H1 (cell line): ENCODE data around the gene CAGE1. TPM values are rescaled to one million over a fixed set of nuclear protein-coding genes. Genes with fewer than 3 reads are reported as not detected.

Experiments used
- CTCF ChIA-PET: fragments of 300-600 bp; sonication (Branson Sonifier 250); formaldehyde crosslinking; loops from one replicate; lab custom pipeline; 2021; ENCODE audit not compliant: partially characterized antibody; lab: Charles Lee
- POLR2A ChIA-PET: fragments of 300-600 bp; sonication (Branson Sonifier 250); formaldehyde crosslinking; loops from one replicate; lab custom pipeline; 2021; ENCODE audit warnings: inconsistent platforms; ENCODE audit not compliant: partially characterized antibody; lab: Charles Lee
- DNase-seq, 2 experiments: peaks; one replicate each; pipeline versions ENCODE4 v3.0.0 to v3.0.0-alpha.2; 2010 to 2022; ENCODE audit warnings: low spot score in 2 of 2, low read depth in 1 of 2, mixed read lengths in 1 of 2
- FAIRE-seq: peaks from 2 replicates; lab custom pipeline; 2011; peaks lifted over from hg19 to GRCh38; lab: Jason Lieb, UNC
- H2AFZ ChIP-seq: 2 replicates; pipeline ENCODE4 v1.8.1; 2012; ENCODE audit warnings: low read length, inconsistent platforms
- H2AK5ac ChIP-seq: 2 replicates; pipeline ENCODE4 v1.6.1; 2013; ENCODE audit warnings: low read depth, low read length
- H2BK120ac ChIP-seq: replicated peaks from 2 replicates; pipeline ENCODE3; 2013; ENCODE audit warnings: low read depth, low read length, inconsistent platforms
- H2BK12ac ChIP-seq: 2 replicates; pipeline ENCODE4 v1.6.1; 2013; ENCODE audit warnings: low read depth, low read length
- H2BK15ac ChIP-seq: 2 replicates; pipeline ENCODE4 v1.6.1; 2013; ENCODE audit warnings: low read length
- H2BK20ac ChIP-seq: 2 replicates; pipeline ENCODE4 v1.6.1; 2013; ENCODE audit warnings: low read length
- H2BK5ac ChIP-seq: 2 replicates; pipeline ENCODE4 v1.6.1; 2013; ENCODE audit warnings: low read depth, low read length
- H3K14ac ChIP-seq: 2 replicates; pipeline ENCODE4 v1.6.1; 2013; ENCODE audit warnings: inconsistent platforms; ENCODE audit not compliant: insufficient read length
- H3K18ac ChIP-seq: 2 replicates; pipeline ENCODE4 v1.6.1; 2013; ENCODE audit warnings: low read length; ENCODE audit errors: extremely low read depth
- H3K23ac ChIP-seq: 2 replicates; pipeline ENCODE4 v1.6.1; 2013; ENCODE audit warnings: inconsistent platforms; ENCODE audit not compliant: insufficient read length
- H3K23me2 ChIP-seq: 2 replicates; pipeline ENCODE4 v1.6.1; 2013; ENCODE audit warnings: low read depth, low read length
- H3K27ac ChIP-seq: 2 replicates; pipeline ENCODE4 v1.6.1; 2011; ENCODE audit warnings: low read depth, low read length, inconsistent platforms
- H3K27me3 ChIP-seq, 4 experiments: replicated peaks in 1 of 4; 1 replicate in 1 of 4; 2 replicates in 3 of 4; pipeline versions ENCODE4 v1.6.1 to v1.8.1; 2011 to 2013; ENCODE audit warnings: low read length in 3 of 4, mild to moderate bottlenecking in 3 of 4, inconsistent platforms in 2 of 4, mixed read lengths in 2 of 4, moderate library complexity in 1 of 4; ENCODE audit not compliant: control insufficient read depth in 3 of 4, insufficient read depth in 3 of 4; ENCODE audit errors: extremely low read depth in 1 of 4
- H3K36me3 ChIP-seq, 4 experiments: 2 replicates each; pipeline versions ENCODE4 v1.6.1 to v1.8.1; 2011 to 2013; ENCODE audit warnings: mild to moderate bottlenecking in 4 of 4, low read length in 3 of 4, moderate library complexity in 2 of 4, control low read depth in 1 of 4, inconsistent platforms in 1 of 4; ENCODE audit not compliant: insufficient read depth in 4 of 4, control insufficient read depth in 2 of 4
- H3K4ac ChIP-seq: replicated peaks from 2 replicates; pipeline ENCODE3; 2013; ENCODE audit warnings: low read length, low read depth, mixed read lengths, inconsistent platforms; ENCODE audit not compliant: insufficient read length
- H3K4me1 ChIP-seq, 4 experiments: replicated peaks in 1 of 4; 1 replicate in 1 of 4; 2 replicates in 3 of 4; pipeline versions ENCODE4 v1.6.1 to v1.8.1; 2011 to 2013; ENCODE audit warnings: low read length in 3 of 4, inconsistent platforms in 2 of 4, mixed read lengths in 1 of 4; ENCODE audit not compliant: insufficient read depth in 4 of 4, control insufficient read depth in 3 of 4
- H3K4me2 ChIP-seq, 2 experiments: 2 replicates each; pipeline versions ENCODE4 v1.6.1 to v1.8.1; 2011 to 2013; ENCODE audit warnings: low read depth in 2 of 2, low read length in 2 of 2, control low read depth in 1 of 2, inconsistent platforms in 1 of 2, mild to moderate bottlenecking in 1 of 2; ENCODE audit not compliant: insufficient read depth in 1 of 2
- H3K4me3 ChIP-seq, 4 experiments: fragments of 200-600, 300-600 bp in 1 of 4; sonication (generic), shearing (Covaris generic), sonication (Bioruptor Twin) in 1 of 4; 2 replicates each; pipeline versions ENCODE4 v1.5.1 to v1.8.1; 2011 to 2016; ENCODE audit warnings: low read length in 4 of 4, low read depth in 3 of 4, control low read depth in 2 of 4, inconsistent platforms in 2 of 4, mild to moderate bottlenecking in 2 of 4, mixed read lengths in 1 of 4, moderate library complexity in 1 of 4; ENCODE audit not compliant: insufficient read depth in 2 of 4; ENCODE audit errors: extremely low read depth in 1 of 4
- H3K56ac ChIP-seq: replicated peaks from 2 replicates; pipeline ENCODE3; 2013; ENCODE audit warnings: low read depth, mild to moderate bottlenecking, mixed read lengths, low read length, inconsistent platforms; ENCODE audit not compliant: insufficient read length
- H3K79me1 ChIP-seq: 2 replicates; pipeline ENCODE4 v1.6.1; 2013; ENCODE audit warnings: low read depth, low read length, control low read depth
- H3K79me2 ChIP-seq, 2 experiments: 2 replicates each; pipeline versions ENCODE4 v1.6.1 to v1.8.1; 2012 to 2013; ENCODE audit warnings: low read length in 2 of 2, mild to moderate bottlenecking in 2 of 2, inconsistent platforms in 1 of 2; ENCODE audit not compliant: insufficient read depth in 2 of 2, control insufficient read depth in 1 of 2
- H3K9ac ChIP-seq, 4 experiments: replicated peaks in 1 of 4; 1 replicate in 1 of 4; 2 replicates in 3 of 4; pipeline versions ENCODE4 v1.6.1 to v1.8.1; 2011 to 2013; ENCODE audit warnings: low read depth in 3 of 4, low read length in 3 of 4, control low read depth in 2 of 4, mild to moderate bottlenecking in 2 of 4, moderate library complexity in 2 of 4, inconsistent platforms in 1 of 4; ENCODE audit errors: extremely low read depth in 1 of 4
- H3K9me3 ChIP-seq, 2 experiments: 2 replicates each; pipeline versions ENCODE4 v1.6.1 to v1.8.1; 2012 to 2013; ENCODE audit warnings: mild to moderate bottlenecking in 2 of 2, moderate library complexity in 2 of 2, control low read depth in 1 of 2, inconsistent platforms in 1 of 2, low read depth in 1 of 2, low read length in 1 of 2, mixed read lengths in 1 of 2; ENCODE audit not compliant: insufficient read depth in 2 of 2
- H4K20me1 ChIP-seq, 2 experiments: replicated peaks in 1 of 2; 2 replicates each; pipeline versions ENCODE3 to v1.8.1; 2011 to 2013; ENCODE audit warnings: inconsistent platforms in 2 of 2, low read length in 2 of 2, mild to moderate bottlenecking in 1 of 2; ENCODE audit not compliant: insufficient read depth in 2 of 2, control insufficient read depth in 1 of 2
- H4K5ac ChIP-seq: 2 replicates; pipeline ENCODE4 v1.6.1; 2013; ENCODE audit warnings: low read length, low read depth, mixed read lengths, inconsistent platforms; ENCODE audit not compliant: insufficient read length
- H4K8ac ChIP-seq: 2 replicates; pipeline ENCODE4 v1.8.0; 2013; ENCODE audit warnings: mild to moderate bottlenecking, moderate library complexity, low read length, inconsistent platforms; ENCODE audit not compliant: insufficient read depth; ENCODE audit errors: extremely low read depth
- H4K91ac ChIP-seq: replicated peaks from 2 replicates; pipeline ENCODE3; 2013; ENCODE audit warnings: low read length, mixed read lengths, inconsistent platforms; ENCODE audit not compliant: insufficient read length
- BCL11A ChIP-seq, 2 experiments: IDR thresholded peaks; one replicate each; pipeline ENCODE4 v1.6.1; 2011; ENCODE audit warnings: low read depth in 2 of 2, low read length in 2 of 2, mild to moderate bottlenecking in 2 of 2
- BRCA1 ChIP-seq: IDR thresholded peaks from 2 replicates; pipeline ENCODE4 v1.6.1; 2012; ENCODE audit warnings: low read depth, low read length, improper control_type of control experiment
- CEBPB ChIP-seq: IDR thresholded peaks from 2 replicates; pipeline ENCODE4 v1.6.1; 2012; ENCODE audit warnings: low read depth, low read length
- CREB1 ChIP-seq: IDR thresholded peaks from 2 replicates; pipeline ENCODE4 v1.6.1; 2012; ENCODE audit warnings: inconsistent platforms
- JUN ChIP-seq: IDR thresholded peaks from 2 replicates; pipeline ENCODE4 v1.6.1; 2011; ENCODE audit warnings: low read depth, mild to moderate bottlenecking, improper control_type of control experiment, low read length
- JUND ChIP-seq: IDR thresholded peaks from 2 replicates; pipeline ENCODE4 v1.6.1; 2011; ENCODE audit warnings: mild to moderate bottlenecking, improper control_type of control experiment, low read length
- KDM5A ChIP-seq: fragments of 200-600 bp; IDR thresholded peaks from 2 replicates; pipeline ENCODE4 v1.7.1; 2012; ENCODE audit warnings: mild to moderate bottlenecking, low read length, inconsistent platforms, mixed read lengths
- NRF1 ChIP-seq: IDR thresholded peaks from 2 replicates; pipeline ENCODE4 v1.6.1; 2011; ENCODE audit warnings: mild to moderate bottlenecking, low read depth, low read length, improper control_type of control experiment
- POLR2A ChIP-seq, 2 experiments: IDR thresholded peaks; 1 replicate in 1 of 2; 2 replicates in 1 of 2; pipeline ENCODE4 v1.6.1; 2011; ENCODE audit warnings: low read depth in 2 of 2, low read length in 2 of 2, mild to moderate bottlenecking in 2 of 2; ENCODE audit errors: control extremely low read depth in 1 of 2
- POU5F1 ChIP-seq: IDR thresholded peaks from 2 replicates; pipeline ENCODE4 v1.6.1; 2011; ENCODE audit warnings: low read depth, mild to moderate bottlenecking, low read length, moderate library complexity
- RAD21 ChIP-seq, 2 experiments: IDR thresholded peaks in 1 of 2; conservative IDR thresholded peaks in 1 of 2; 2 replicates each; pipeline ENCODE4 v1.6.1; 2011; ENCODE audit warnings: low read depth in 2 of 2, low read length in 2 of 2, improper control_type of control experiment in 1 of 2, inconsistent platforms in 1 of 2, mild to moderate bottlenecking in 1 of 2, moderate library complexity in 1 of 2
- RBBP5 ChIP-seq: IDR thresholded peaks from 2 replicates; pipeline ENCODE4 v1.7.1; 2012; ENCODE audit warnings: low read depth, mild to moderate bottlenecking, inconsistent platforms, low read length, moderate library complexity, borderline replicate concordance
- SRF ChIP-seq: IDR thresholded peaks from 2 replicates; pipeline ENCODE4 v1.6.1; 2011; ENCODE audit warnings: mild to moderate bottlenecking, low read depth, low read length, moderate library complexity
- TBP ChIP-seq: IDR thresholded peaks from 2 replicates; pipeline ENCODE4 v1.6.1; 2011; ENCODE audit warnings: low read depth, low read length, improper control_type of control experiment
- WGBS, 2 experiments: shearing (Covaris generic) in 1 of 2; methylation state at CpG; one replicate each; pipeline versions ENCODE4 v1.1.6 to v1.1.7; 2013 to 2015; ENCODE audit warnings: low lambda C conversion rate in 2 of 2, mixed read lengths in 2 of 2, inconsistent platforms in 1 of 2, low coverage in 1 of 2, missing lambda C conversion rate in 1 of 2; ENCODE audit not compliant: insufficient replicate concordance in 2 of 2, insufficient coverage in 1 of 2, insufficient read length in 1 of 2; ENCODE audit errors: extremely low coverage in 1 of 2, missing lambda C conversion rate in 1 of 2; 5-methylcytosine and 5-hydroxymethylcytosine counted together
- polyA plus RNA-seq, 7 experiments: library from polyadenylated mRNA; depleted of rRNA in 3 of 7; stranded (reverse) in 5 of 7; unstranded in 2 of 7; fragments of >200 nt in 5 of 7; fragments of 200-250 nt in 2 of 7; gene quantifications; 1 replicate in 5 of 7; 2 replicates in 1 of 7; 4 replicates in 1 of 7; pipeline versions ENCODE4 v1.2.1 to v1.2.3, GENCODE V29; 2011 to 2013; ENCODE audit warnings: missing spikeins in 2 of 7, mixed read lengths in 2 of 7
- total RNA-seq: library from RNA; stranded (reverse); fragmentation: NEBNext Ultra II Directional; extraction: Animal tissue kit (Norgen Biotek cat#: 25700); gene quantifications from 2 replicates; pipeline ENCODE4 v1.2.1, GENCODE V29; 2021
- TF ChIP-seq, protein P1 (sequence below): IDR thresholded peaks from 2 replicates; pipeline ENCODE4 v1.6.1; 2012; ENCODE audit warnings: low read length, inconsistent platforms

CAGE1 gene
- total and polyA plus RNA-seq, 2 of the 8 experiments (the other 6 are each of a cell fraction or from before 2014, with no cell fraction given) = 0.09 TPM; not detected in 1

DNA sequence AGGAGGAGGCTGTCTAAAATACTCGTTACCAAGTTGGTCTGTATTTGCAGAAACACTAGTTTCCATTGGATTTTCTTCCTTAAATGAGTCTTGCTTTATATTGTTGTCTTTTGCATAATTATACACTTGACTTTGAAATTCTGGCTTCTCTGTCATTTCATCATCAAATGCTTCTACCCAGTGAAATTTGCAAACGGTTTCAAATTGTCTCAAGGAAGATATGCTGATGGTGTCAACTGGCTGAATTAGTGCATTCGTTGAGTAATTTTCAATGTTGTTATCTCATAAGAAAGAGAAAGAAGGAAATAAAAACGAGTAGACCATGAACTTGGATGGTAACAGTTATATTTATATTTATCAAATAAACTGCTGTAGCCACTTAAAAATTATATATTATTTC is 10.8 kb downstream of the CAGE1 start:
- H3K23ac ChIP-seq = no peak overlapping the region
- TF ChIP-seq, protein P1, sequence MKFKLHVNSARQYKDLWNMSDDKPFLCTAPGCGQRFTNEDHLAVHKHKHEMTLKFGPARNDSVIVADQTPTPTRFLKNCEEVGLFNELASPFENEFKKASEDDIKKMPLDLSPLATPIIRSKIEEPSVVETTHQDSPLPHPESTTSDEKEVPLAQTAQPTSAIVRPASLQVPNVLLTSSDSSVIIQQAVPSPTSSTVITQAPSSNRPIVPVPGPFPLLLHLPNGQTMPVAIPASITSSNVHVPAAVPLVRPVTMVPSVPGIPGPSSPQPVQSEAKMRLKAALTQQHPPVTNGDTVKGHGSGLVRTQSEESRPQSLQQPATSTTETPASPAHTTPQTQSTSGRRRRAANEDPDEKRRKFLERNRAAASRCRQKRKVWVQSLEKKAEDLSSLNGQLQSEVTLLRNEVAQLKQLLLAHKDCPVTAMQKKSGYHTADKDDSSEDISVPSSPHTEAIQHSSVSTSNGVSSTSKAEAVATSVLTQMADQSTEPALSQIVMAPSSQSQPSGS = no peak
- TF ChIP-seq CEBPB (no peak), TBP (no peak), RAD21 (IDR thresholded peaks at IDR 0.05 in 1 of 2, conservative IDR thresholded peaks at IDR 0.05 in 1 of 2; ENCODE audit: low read depth in 2 of 2, low read length in 2 of 2) (no peak), CREB1 (no peak), KDM5A (no peak), JUND (no peak), POLR2A (IDR thresholded peaks at IDR 0.05; ENCODE audit: control extremely low read depth in 1 of 2, low read depth in 2 of 2, low read length in 2 of 2) (no peak), JUN (no peak), NRF1 (no peak), BRCA1 (no peak), BCL11A (IDR thresholded peaks at IDR 0.05; ENCODE audit: low read depth in 2 of 2, low read length in 2 of 2) (no peak), RBBP5 (no peak), POU5F1 (no peak), SRF (no peak)

More for the DNA sequence above, 10.8 kb downstream of the CAGE1 start:
- no peak overlapping the region for H2BK120ac ChIP-seq
- H3K36me3 ChIP-seq = no peaks in the 10 kb centered on the region
- no peaks in the 10 kb centered on the region for H3K79me1 ChIP-seq
- no peak overlapping the region for H3K14ac ChIP-seq
- no peaks in the 10 kb centered on the region for H3K23me2 ChIP-seq
- H2BK15ac ChIP-seq = no peak overlapping the region
- no peak overlapping the region for H2BK5ac ChIP-seq
- H3K4ac ChIP-seq = no peak overlapping the region
- H3K9me3 ChIP-seq = no peaks in the 10 kb centered on the region
- no peak overlapping the region for H4K5ac ChIP-seq
- H3K18ac ChIP-seq = no peak overlapping the region
- H4K20me1 ChIP-seq = no peaks in the 10 kb centered on the region
- no peak overlapping the region for H3K56ac ChIP-seq
- H4K91ac ChIP-seq = no peak overlapping the region
- DNase-seq (no peak), FAIRE-seq (no peak)
- H3K4me2 ChIP-seq = no peak overlapping the region
- no peak overlapping the region for H3K9ac ChIP-seq
- no peak overlapping the region for H2AK5ac ChIP-seq
- CTCF ChIA-PET = no interaction called here
- H3K4me1 ChIP-seq = no peaks in the 10 kb centered on the region
- H3K27ac ChIP-seq = no peak overlapping the region
- WGBS, 2 experiments = 73% methylated on average over 4 of the region's 4 CpGs; no CpG with 5 or more reads in 1 of the 2 experiments
- no peak overlapping the region for H3K4me3 ChIP-seq
- H4K8ac ChIP-seq = no peak overlapping the region
- H2BK20ac ChIP-seq = no peak overlapping the region
- H2AFZ ChIP-seq = no peak overlapping the region
- no peak overlapping the region for H2BK12ac ChIP-seq
- POLR2A ChIA-PET = no interaction called here
- no peaks in the 10 kb centered on the region for H3K79me2 ChIP-seq
- no peaks in the 10 kb centered on the region for H3K27me3 ChIP-seq
